ENCODE results near the gene ZNF318. TPM values are rescaled to one million over a fixed set of nuclear protein-coding genes. Genes with fewer than 3 reads are reported as not detected.
"Not testable (repeated sequence)": the region's sequence is repeated elsewhere in the genome, so short reads cannot be mapped to it uniquely, and the experiment has no call there.

Gene ZNF318
- total RNA-seq, 2 donors from 2014 or later = 9.8 to 10.0 TPM

DNA sequence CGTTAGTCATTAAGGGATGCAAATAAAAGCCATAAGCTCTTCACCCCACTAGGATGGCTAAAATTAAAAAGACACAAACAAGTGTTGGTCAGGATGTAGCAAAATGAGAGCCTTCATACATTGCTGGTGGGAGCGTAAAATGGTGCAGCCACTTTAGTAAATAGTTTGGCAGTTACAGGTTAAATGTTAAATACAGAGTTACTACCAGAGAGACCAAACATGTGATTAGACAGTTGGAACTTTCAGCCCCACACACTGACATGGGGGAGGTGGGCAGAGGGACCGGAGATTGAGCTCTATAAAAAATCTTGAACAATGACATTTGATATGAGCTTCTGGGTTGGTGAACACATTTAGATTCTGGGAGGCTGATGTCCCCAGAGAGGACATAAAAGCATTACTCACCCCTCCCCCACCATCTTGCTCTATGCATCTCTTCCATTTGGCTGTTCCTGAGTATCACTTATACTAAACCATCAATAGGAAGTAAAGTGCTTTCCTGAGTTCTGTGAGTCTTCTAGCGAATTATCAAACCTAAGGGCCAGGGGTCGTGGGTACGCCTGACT is 20.4 kb upstream of the ZNF318 start:
- intact Hi-C loops (cut with DNase I) = loop anchor here (5.0 kb wide), 1 partner anchor 117 kb away; no protein-coding TSS in a partner anchor
- DNase-seq (no peak), ATAC-seq (no peak)

DNA sequence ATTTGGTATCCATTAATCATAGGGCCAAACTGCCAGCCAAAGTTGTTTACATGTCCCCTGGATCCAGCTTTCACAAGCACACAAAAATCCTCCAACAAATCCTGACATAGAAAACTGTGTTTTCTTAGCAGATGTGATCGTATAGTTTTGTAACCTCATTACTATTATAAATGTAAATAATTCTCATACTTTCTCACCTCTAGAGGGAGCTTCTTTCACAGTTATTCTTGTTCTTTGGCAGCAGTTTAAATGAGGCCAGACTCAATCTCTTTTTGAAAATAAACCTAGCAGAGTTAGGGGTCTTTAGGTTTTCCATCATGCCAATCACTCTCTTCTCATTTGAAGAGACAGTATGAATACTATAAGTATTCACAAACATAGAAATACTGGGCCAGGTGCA is 17.0 kb upstream of the ZNF318 start:
- no peak for DNase-seq
- ATAC-seq = no peak
- intact Hi-C loops (cut with DNase I) = loop anchor here (5.0 kb wide), 1 partner anchor 121 kb away; no protein-coding TSS in a partner anchor

DNA sequence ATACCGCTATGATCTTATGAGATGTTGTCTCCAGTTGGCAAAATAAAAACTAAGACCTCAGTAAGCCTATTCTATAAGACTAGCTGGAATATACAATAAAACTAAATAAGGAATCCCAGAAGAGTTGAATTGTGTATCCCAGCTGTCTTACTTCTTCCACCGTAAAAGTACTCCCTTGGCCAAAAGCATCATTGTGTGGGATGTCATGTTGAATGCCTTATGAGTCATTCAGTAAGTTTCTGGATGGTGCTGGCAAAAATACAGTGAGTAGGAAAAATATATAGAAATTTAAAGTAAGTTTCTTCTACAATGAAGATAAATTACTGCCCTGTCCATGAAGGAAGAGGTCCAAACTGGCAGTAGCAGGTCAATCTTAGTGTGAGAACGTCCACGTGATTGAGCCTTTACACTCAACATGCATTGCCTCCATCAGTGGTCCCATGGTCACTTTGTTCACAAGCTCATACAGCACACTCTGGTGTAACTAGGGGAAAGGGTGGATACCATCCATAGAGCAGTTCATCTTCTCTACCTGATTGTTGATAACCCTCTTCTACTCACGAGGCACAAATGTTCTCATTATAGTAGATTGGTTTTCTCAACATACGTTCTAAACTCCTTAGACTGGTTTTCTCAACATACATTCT is 13.7 kb upstream of the ZNF318 start:
- DNase-seq (no peak), ATAC-seq (no peak)
- intact Hi-C loops (cut with DNase I) = no loop called here

DNA sequence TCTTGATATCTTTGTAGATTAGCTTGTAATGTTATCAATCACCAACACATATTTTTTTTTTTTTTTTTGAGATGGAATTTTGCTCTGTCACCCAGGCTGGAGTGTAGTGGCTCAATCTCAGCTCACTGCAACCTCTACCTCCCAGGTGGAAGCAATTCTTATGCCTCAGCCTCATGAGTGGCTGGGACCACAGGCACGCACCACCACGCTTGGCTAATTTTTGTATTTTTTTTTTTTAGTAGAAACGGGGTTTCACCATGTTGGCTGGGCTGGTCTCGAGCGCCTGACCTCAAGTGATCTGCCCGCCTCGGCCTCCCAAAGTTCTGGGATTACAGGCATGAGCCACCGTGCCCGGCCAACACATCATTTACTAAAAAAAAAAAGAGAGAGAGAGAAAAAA is 11.4 kb upstream of the ZNF318 start:
- intact Hi-C loops (cut with DNase I); DNase-seq; ATAC-seq: not testable (repeated sequence)

DNA sequence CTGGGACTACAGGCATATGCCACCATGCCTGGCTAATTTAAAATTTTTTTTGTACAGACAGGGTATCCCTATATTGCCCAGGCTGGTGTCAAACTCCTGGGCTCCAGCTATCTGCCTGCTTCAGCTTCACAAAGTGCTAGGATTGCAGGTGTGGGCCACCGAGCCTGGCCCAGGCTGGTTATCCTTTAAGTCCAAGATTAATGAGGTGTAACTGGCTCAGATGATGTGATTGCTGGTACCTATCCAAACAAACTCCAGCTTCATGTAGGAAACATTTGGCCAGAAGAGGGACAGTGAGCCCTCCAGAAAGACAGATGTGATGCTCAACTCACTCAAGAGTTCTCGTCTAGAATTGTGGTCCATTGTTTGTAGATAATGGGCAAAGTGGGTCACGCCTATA is 9.2 kb upstream of the ZNF318 start:
- intact Hi-C loops (cut with DNase I) = no loop called here

DNA sequence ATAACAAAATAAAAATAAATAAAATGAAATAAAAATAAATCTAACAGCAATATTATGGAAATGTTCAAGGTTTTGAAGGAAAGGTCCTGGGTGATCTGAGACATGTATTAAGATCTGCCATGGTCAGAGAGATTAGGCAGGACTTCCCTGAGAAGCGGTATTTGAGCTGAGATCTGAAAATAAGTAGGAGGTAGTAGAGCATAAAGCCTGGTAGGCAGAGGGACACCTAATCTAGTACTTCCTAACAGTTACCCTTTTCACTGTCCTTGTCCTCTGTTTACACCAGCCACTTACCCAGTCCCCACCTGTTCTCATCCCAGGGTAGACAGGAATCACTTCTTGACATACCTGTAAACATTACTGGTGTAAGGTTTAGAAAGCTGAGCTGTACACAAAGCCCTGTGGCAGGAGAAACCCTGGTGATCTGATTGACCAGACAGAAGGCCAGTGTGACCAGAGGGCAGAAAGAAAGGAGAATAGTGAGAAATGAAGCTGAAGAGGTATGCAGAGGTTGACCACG is 8.3 kb upstream of the ZNF318 start:
- intact Hi-C loops (cut with DNase I) = no loop called here
- DNase-seq (no peak), ATAC-seq (no peak)

More for the DNA sequence above, 9.2 kb upstream of the ZNF318 start:
- DNase-seq = no peak
- no peak for ATAC-seq

DNA sequence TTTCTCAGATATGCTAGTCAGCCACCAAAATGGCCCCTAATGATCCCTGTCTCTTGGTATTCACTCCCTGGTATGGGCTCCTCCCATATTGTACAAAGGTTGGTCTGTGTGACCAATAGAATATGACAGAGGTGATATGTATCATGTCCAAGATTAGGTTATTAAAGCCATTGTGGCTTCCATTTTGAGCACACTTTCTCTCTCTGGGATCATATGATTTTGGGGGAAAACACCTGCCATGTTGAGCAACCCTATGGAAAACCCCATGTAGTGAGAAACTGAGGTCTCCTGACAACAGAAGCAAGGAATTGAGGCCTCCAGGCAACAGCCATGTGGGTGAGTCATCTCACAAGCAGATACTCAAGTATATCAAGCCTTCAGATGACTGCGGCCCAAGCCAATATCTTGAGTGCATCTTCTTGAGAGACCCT is 7.1 kb upstream of the ZNF318 start:
- no peak for ATAC-seq
- intact Hi-C loops (cut with DNase I) = no loop called here
- no peak for DNase-seq

DNA sequence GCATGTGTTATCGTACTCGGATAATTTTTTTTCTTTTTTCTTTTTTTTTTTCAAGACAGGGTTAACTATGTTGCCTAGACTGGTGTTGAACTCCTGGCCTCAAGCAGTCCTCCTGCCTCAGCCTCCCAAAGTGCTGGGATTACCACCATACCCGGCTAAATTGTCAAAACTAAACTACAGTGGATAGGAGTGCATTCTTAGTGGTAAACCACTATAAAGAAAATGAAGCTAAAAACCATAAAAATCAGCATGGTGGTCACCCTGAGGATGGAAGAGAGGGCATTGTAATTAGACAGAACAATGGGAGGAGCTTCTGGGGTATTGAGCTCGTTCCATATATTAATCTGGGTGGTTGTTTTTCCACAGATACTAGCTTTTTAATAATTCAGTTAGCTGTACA is 6.2 kb upstream of the ZNF318 start:
- intact Hi-C loops (cut with DNase I) = no loop called here
- ATAC-seq = no peak
- no peak for DNase-seq

DNA sequence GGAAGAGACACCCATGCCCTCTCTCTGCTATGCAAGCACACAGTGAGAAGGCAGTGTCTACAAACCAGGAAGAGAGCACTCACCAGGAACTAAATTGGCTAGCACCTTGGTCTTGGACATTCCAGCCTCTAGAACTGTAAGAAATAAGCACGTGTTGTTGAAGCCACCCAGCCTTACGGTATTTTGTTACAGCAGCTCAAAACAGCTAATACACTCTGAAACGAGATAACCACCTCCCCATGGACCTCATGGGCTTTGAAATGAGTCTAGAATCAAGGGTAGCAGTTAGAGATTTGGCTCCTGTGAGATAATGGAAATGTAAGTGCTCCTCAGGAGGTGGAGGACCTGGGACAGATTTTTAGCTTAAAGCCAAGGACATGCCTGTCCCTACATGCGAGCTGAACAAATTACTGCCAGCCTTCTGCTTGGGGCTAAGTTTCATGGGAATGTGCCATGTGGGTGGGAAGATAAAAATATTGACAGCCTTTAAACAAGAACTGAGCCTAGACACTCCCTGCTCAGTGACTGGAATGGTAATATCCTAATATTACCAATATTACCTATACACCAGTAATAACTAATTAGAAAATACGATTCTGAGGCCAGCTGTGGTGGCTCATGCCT is 3.9 kb upstream of the ZNF318 start:
- intact Hi-C loops (cut with DNase I) = loop anchor here in 1 of 2 donors (5.0 kb wide), 1 partner anchor 54 kb away; the partner anchor contains the start of gene ABCC10
- ATAC-seq (no peak), DNase-seq (no peak)

DNA sequence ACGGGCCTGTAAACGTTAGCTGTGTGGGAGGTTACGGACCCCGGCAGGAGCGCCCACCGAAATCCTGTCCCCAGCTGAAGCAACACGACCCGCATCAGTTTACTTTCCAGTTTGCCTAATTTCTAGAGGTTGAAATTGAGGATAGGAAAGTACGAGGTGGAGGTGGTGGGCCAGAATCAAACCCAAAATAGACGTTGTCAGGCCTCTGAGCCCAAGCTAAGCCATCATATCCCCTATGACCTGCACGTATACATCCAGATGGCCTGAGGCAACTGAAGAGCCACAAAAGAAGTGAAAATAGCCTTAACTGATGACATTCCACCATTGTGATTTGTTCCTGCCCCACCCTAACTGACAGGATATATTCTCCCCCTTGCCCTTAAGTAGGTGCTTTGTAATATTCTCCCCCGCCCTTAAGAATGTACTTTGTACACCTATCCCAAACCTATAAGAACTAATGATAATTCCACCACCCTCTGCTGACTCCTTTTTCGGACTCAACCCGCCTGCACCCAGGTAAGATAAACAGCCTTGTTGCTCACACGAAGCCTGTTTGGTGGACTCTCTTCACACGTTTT is 645 bp upstream of the ZNF318 start:
- ATAC-seq = not testable (repeated sequence)
- intact Hi-C loops (cut with DNase I) = loop anchor here in 1 of 2 donors (5.0 kb wide), 1 partner anchor 57 kb away; the partner anchor contains the start of gene ABCC10

DNA sequence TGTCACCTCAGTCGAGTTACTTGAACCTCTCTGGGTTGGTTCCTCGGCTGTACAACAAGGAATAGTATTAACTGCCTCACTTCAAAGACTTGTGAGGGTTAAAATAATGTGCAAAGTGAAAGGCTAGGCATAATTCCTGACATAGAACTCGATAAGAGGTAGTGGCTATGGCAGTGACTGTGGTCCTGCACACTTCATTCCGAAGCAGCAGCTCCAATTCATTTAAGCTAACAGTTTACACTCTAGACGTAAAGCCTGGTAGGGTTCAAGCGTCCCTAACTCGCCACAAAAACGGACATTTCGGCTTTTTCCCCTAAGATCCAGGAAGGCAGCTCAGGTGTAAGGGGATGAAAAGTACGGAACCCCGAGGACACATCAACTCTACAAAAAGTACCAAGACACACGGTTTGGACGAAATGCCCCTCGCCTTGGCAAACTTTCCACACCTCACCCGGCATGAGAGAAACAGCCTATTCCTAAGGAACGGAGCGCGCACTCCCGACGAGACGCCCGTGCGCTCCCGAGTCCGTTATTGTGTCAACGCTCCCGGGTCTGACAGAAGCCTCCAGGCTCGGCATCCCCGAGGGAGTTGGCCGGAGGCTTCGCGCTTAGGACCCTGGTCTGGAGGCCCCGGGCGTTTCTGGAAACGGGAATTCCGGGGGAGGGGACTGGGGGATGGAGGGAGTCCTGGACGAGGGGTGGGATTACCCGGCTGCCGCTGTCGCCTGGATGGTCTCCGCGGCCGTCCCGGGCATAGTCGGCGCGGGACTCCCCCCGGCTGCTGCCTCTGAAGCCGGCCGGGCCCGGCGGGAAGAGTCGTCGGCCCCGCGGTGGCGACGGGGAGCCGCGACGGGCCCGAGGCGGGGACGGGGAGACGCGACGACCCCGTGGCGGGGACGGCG is 937 bp downstream of the ZNF318 start:
- ATAC-seq (peak; percentile 4 to 16), DNase-seq (peak; percentile 65)
- intact Hi-C loops (cut with DNase I) = no loop called here

More for the DNA sequence above, 645 bp upstream of the ZNF318 start:
- DNase-seq = not testable (repeated sequence)

DNA sequence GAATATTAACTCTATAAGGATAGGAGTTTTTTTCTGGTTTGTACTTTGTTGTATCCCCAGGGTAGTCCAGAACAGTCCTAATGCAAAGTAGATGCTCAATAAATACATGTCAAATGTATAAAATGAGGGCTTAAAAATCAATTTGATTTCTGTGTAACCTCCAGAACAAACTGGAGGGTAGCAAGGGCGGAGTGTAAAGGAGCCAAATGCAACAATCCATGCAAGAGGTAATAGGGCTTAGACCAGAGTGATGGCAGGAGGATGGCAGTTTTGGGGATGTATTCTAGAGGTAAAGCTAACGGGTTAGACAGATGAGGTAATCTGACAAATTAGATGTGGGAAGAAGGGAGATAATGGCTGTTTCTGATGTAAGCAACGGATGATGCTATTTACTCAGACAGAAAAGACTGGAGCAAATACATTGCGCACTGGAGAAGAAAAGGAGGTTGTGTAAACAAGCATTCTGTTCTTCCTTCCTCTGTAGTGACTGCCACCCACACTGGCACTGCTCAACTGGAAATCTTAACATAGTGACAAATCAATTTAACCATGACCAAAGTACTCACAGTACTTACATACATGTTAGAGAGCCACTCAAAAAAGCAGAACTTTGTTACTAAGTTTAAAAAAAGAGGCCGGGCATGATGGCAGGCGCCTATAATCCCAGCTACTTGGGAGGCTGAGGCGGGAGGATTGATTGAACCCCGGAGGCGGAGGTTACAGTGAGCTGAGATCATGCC is 2.0 kb downstream of the ZNF318 start:
- ATAC-seq (no peak), DNase-seq (no peak)
- intact Hi-C loops (cut with DNase I) = no loop called here

DNA sequence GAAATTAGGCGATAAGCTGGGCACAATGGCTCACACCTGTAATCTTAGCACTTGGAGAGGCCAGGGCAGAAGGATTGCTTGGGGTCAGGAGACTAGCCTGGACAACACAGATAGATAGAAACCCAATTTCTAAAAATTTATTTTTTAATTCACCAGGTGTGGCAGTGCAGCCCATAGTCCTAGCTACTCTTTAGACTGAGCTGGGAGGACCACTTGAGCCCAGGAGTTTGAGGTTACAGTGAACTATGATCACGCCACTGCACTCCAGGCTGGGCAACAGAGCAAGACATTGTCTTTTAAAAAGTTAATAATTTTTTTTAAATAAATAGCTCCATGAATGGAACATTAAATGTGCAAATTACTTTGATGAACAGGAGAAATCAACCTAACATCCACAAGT is 8.2 kb downstream of the ZNF318 start:
- ATAC-seq = no peak
- DNase-seq = no peak
- intact Hi-C loops (cut with DNase I) = no loop called here

DNA sequence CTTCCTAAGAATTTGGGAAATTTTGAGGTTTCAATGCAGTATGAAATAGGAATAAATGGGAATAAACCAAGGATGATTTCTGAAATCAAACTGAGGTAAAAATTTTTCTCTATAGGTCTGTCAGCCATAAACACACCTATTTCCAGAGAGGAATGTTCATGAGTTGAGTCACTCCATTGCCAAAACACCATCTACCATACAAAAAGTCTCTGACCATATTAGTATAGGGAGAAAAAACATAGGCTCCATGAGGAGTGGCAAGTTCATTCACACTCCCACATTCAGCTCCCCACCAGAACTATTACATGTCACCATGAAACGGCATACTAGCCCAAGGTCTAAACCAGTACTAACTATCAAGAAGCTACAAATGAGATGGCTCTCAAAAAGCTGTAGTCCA is 9.6 kb downstream of the ZNF318 start:
- DNase-seq = no peak
- intact Hi-C loops (cut with DNase I) = no loop called here
- no peak for ATAC-seq

DNA sequence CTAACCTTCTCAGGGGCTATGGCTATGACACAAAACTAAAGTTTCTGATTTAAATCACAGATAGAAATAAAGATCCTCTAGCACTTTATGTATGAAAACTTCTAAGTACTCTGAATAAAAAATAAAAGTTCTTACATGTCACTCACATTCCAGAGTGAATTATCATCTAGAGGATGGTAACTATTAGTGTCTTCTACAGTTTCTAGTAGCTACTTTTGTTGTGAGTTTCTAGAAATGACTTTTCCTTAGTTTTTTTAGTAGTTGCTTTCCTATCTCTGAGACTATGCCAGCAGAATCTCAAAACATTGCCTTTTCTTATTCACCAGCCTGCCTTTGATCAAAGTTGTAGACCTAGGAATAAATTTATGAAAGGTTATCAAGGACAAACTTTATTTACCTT is 10.1 kb downstream of the ZNF318 start:
- ATAC-seq (no peak), DNase-seq (no peak)
- intact Hi-C loops (cut with DNase I) = no loop called here

DNA sequence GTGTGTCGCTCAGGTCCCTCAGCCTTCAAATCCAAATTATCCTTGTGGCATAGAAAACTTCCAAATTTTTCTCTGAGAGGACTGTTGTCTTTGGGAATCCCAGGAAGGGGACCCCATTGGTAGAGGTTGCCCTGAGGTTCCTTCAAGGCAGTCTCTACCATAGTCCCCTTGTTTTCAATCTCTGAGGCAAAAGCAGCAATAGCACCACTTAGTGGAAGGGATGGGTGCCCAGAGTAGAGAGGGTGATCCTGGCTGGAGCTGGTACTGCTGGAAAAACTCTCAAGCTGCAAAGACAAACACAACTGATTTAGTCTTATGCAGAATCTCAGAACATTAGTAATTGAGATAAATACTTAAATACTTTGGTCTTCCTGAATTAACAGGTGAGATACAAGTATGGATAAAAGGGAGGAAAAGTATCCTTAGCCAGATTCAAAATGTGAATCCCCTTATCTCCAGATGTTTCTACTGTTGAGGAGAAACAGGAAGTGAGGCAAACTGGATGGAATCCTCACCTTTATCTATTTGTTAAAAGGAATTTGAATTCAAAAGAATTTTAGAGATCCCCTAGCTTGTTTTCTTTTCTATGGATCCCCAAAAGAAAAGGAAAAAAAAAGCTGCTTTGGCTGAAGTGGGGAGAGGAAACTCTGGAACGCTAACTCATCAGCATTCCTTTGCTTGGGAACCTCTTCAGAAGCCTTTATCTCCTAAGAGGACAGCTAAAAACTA is 13.4 kb downstream of the ZNF318 start:
- intact Hi-C loops (cut with DNase I) = no loop called here
- ATAC-seq = peak; percentile 44 to 58
- no peak for DNase-seq

DNA sequence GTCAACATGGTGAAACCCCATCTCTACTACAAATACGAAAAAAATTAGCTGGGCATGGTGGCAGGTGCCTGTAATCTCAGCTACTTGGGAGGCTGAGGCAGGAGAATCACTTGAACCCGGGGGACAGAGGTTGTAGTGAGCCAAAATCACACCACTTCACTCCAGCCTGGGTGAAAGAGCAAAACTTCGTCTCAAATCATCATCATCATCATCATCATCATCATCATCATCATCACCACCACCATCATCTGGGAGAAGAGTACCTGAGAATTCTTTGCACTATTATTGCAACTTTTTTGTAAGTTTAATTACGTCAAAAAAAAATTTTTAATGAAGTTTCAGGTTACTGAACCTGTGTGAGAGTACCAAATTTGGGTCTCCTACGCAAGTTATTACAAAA is 17.5 kb downstream of the ZNF318 start:
- DNase-seq; ATAC-seq; intact Hi-C loops (cut with DNase I): not testable (repeated sequence)

DNA sequence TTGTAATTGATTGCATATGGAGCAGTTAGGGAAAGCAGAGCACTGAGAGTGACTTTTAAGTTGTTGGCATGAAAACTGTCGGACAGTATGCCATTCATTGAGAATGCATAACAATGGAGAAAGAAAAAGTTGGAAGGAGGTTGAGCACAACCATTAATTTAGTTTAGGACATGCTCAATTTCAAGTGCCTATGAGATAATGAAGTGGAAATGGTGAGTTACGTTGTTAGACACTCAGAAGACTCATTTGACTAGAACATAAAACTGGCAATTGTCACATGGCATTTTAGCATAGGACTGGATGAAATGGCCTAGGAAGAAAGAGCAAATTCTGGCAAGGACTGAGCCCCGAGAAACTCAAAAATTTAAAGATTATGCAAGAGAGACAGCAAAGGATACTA is 22.0 kb downstream of the ZNF318 start:
- no peak for ATAC-seq
- intact Hi-C loops (cut with DNase I) = no loop called here

More for the DNA sequence above, 22.0 kb downstream of the ZNF318 start:
- DNase-seq = no peak
